GM23248 (cell line): Measurements from ENCODE around the gene RBBP5. TPM values are rescaled to one million over a fixed set of nuclear protein-coding genes. Genes with fewer than 3 reads are reported as not detected.

Experiments
- DNase-seq: peaks from one replicate; pipeline ENCODE4 v3.0.0-alpha.2; 2015
- H2AFZ ChIP-seq: fragments of 200-600 bp; sonication (generic); 2 replicates; pipeline ENCODE4 v1.6.1; 2016; ENCODE audit warnings: antibody characterized with exemption
- H3F3A ChIP-seq: fragments of 200-600 bp; sonication (generic); 2 replicates; pipeline ENCODE4 v1.6.1; 2016; ENCODE audit warnings: mild to moderate bottlenecking, antibody characterized with exemption, mixed run types; ENCODE audit not compliant: insufficient read depth
- H3K27ac ChIP-seq: fragments of 200-600 bp; sonication (generic); 2 replicates; pipeline ENCODE4 v1.5.1; 2016; ENCODE audit warnings: mild to moderate bottlenecking
- H3K27me3 ChIP-seq: fragments of 200-600 bp; sonication (generic); replicated peaks from 2 replicates; pipeline ENCODE4 v1.6.1; 2016; ENCODE audit warnings: mild to moderate bottlenecking; ENCODE audit not compliant: insufficient read depth
- H3K36me3 ChIP-seq: fragments of 200-600 bp; sonication (generic); 2 replicates; pipeline ENCODE4 v1.6.1; 2016; ENCODE audit warnings: low read depth, mild to moderate bottlenecking
- H3K4me1 ChIP-seq: fragments of 200-600 bp; sonication (generic); 2 replicates; pipeline ENCODE4 v1.6.1; 2016; ENCODE audit warnings: mild to moderate bottlenecking; ENCODE audit not compliant: insufficient read depth
- H3K4me2 ChIP-seq: fragments of 200-600 bp; sonication (generic); one replicate; pipeline ENCODE4 v1.6.1; 2016; ENCODE audit warnings: mild to moderate bottlenecking; ENCODE audit not compliant: unreplicated experiment
- H3K4me3 ChIP-seq: fragments of 200-600 bp; sonication (generic); 2 replicates; pipeline ENCODE4 v1.5.1; 2016; ENCODE audit warnings: mild to moderate bottlenecking
- H3K79me2 ChIP-seq: fragments of 200-600 bp; sonication (generic); 2 replicates; pipeline ENCODE4 v1.6.1; 2016; ENCODE audit warnings: mild to moderate bottlenecking; ENCODE audit not compliant: insufficient read depth
- H3K9ac ChIP-seq: fragments of 200-600 bp; sonication (generic); 2 replicates; pipeline ENCODE4 v1.6.1; 2016; ENCODE audit warnings: mild to moderate bottlenecking
- H3K9me2 ChIP-seq: fragments of 200-600 bp; sonication (generic); 2 replicates; pipeline ENCODE4 v1.6.1; 2016; ENCODE audit warnings: mixed run types, mild to moderate bottlenecking, moderate library complexity; ENCODE audit not compliant: insufficient read depth
- H3K9me3 ChIP-seq: fragments of 200-600 bp; sonication (generic); one replicate; pipeline ENCODE4 v1.6.1; 2017; ENCODE audit warnings: low read depth
- H4K20me1 ChIP-seq: fragments of 200-600 bp; sonication (generic); 2 replicates; pipeline ENCODE4 v1.6.0; 2016; ENCODE audit not compliant: insufficient read depth
- EZH2 ChIP-seq: fragments of 200-600 bp; sonication (generic); IDR thresholded peaks from 2 replicates; pipeline ENCODE4 v1.6.1; 2018; ENCODE audit warnings: antibody characterized with exemption, mild to moderate bottlenecking; ENCODE audit not compliant: insufficient read depth, poor library complexity, severe bottlenecking
- EZH2phosphoT487 ChIP-seq: fragments of 200-600 bp; sonication (generic); IDR thresholded peaks from 2 replicates; pipeline ENCODE4 v1.6.1; 2018; ENCODE audit warnings: antibody characterized with exemption, moderate library complexity, mild to moderate bottlenecking, low read depth; ENCODE audit not compliant: insufficient read depth
- WGBS, 2 experiments: methylation state at CpG; one replicate each; pipeline ENCODE4 v1.1.6; 2015 to 2017; ENCODE audit warnings: low lambda C conversion rate in 2 of 2, low coverage in 1 of 2; ENCODE audit errors: missing lambda C conversion rate in 2 of 2; 5-methylcytosine and 5-hydroxymethylcytosine counted together
- in situ Hi-C: fragments of 300-500 bp; cut with MboI; formaldehyde crosslinking; loops from 2 replicates; pipeline ENCODE4 v1.15.0; 2020
- polyA plus RNA-seq: library from polyadenylated mRNA; unstranded; fragments of >200 nt; fragmentation: Nextera tagmentation; extraction: Ambion mirVana; gene quantifications from 2 replicates; pipeline ENCODE4 v1.2.1, GENCODE V29; 2016
- total RNA-seq: library from RNA; depleted of rRNA; stranded (reverse); fragments of >200 nt; shearing (Covaris generic); gene quantifications from 2 replicates; pipeline ENCODE4 v1.2.3, GENCODE V29; 2014

The RBBP5 gene
- total and polyA plus RNA-seq, 2 experiments from 2014 or later: 13.6 to 14.3 TPM

DNA sequence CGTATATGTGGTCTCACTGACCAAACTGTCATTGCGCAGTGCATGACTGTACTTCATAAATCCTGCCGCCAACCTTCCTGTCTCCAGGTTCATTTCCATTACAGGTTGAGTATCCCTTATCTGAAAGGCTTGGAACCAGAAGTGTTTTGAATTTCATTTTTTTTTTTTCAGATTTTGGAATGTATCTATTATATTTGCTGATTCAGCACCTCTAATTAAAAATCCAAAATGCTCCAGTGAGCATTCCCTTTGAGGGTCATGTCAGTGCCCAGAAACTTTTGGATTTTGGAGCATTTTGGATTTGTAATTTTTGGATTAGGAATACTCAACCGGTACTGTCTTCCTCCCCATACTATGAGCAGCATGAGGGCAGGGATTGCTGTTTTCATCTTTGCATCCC is 30.7 kb upstream of the RBBP5 start:
- H3K9me3 ChIP-seq: no peaks in the 10 kb centered on the region
- in situ Hi-C loops: no loop called here
- no peak overlapping the region for H3K9ac ChIP-seq
- DNase-seq: no peak
- WGBS, 2 experiments: 86 to 88% methylated on average over 4 of the region's 4 CpGs
- H3K4me3 ChIP-seq: no peak overlapping the region
- H3K79me2 ChIP-seq: no peaks in the 10 kb centered on the region
- no peak overlapping the region for H2AFZ ChIP-seq
- no peaks in the 10 kb centered on the region for H3K27me3 ChIP-seq
- H3K4me2 ChIP-seq: no peak overlapping the region
- peaks cover 38% of the 10 kb centered on the region for H3K36me3 ChIP-seq
- no peak overlapping the region for H3K27ac ChIP-seq
- H4K20me1 ChIP-seq: no peaks in the 10 kb centered on the region
- peaks cover 4% of the 10 kb centered on the region for H3K4me1 ChIP-seq
- no peaks in the 10 kb centered on the region for H3K9me2 ChIP-seq
- peaks cover 12% of the 10 kb centered on the region for H3F3A ChIP-seq
- TF ChIP-seq EZH2phosphoT487 (no peak), EZH2 (no peak)

DNA sequence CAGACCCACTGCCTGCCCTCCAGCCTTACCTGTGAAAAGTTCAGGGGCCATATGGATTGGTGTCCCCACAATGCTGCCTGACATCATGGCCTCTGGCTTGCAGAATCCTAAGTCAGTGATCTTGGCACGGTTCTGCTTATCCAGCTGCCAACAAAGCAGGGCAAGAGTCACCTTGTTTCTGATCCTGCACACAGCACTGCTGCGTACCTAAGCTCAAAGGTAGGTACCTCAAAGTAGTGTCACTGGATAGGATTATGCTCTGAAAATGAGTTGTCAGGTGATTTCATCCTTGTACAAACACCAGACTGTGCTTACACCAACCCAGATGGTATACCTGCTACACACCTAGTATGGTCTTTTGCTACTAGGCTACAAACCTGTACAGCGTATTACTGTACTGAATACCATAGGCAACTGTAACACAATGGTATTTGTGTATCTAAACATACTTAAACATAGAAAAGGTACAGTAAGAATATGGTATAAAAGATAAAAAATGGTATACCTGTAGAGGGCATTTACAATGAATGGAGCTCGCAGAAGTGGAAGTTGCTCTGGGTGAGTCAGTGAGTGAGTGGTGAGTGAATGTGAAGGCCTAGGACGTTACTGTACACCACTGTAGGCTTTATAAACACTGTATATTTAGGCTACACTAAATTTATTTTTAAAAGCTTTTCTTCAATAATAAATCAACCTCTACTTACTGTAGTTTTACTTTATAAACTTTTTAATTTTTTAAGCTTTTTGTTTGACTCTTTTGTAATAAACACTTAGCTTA is 29.1 kb upstream of the RBBP5 start:
- no peaks in the 10 kb centered on the region for H3K27me3 ChIP-seq
- no peaks in the 10 kb centered on the region for H3K9me3 ChIP-seq
- no peaks in the 10 kb centered on the region for H3K79me2 ChIP-seq
- H4K20me1 ChIP-seq: no peaks in the 10 kb centered on the region
- peaks cover 28% of the 10 kb centered on the region for H3F3A ChIP-seq
- H3K36me3 ChIP-seq: peaks cover 23% of the 10 kb centered on the region
- DNase-seq: no peak
- no peak overlapping the region for H2AFZ ChIP-seq
- in situ Hi-C loops: no loop called here
- no peak overlapping the region for H3K9ac ChIP-seq
- H3K27ac ChIP-seq: no peak overlapping the region
- 83 to 90% methylated on average over 5 of the region's 5 CpGs for WGBS, 2 experiments
- no peaks in the 10 kb centered on the region for H3K9me2 ChIP-seq
- TF ChIP-seq EZH2phosphoT487: no peak
- no peak for TF ChIP-seq EZH2
- H3K4me2 ChIP-seq: no peak overlapping the region
- no peak overlapping the region for H3K4me3 ChIP-seq
- H3K4me1 ChIP-seq: peaks cover 21% of the 10 kb centered on the region

DNA sequence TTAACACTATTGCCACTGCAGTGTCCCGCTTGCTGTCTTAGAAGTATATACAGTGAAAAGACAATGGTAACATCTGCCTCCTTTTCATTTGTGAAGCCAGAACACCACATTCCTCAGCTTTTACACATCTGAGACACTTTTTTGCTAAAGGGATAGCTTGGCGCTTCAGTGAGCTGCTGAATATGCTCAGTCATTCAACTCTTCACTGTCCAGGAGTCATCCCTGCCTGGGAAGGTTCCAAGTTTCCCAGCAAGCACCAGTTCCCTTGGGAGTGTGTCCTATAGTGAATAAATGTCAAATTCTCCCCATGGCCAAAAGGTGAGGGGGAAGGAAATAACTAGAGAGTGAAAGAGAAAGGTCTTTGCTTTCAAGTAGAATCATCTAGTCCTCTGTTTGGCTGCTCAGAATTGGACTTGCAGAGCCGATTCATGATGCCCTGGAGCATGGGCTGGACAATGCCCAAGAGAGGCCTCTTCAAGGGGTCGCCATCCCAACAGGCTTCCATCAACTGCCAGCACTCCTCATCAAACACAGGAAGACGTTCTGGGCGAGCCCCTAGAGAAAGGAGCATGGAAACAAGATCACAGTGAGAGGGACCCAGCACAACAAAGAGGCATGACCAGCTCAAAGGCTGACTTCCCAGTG is 25.5 kb upstream of the RBBP5 start:
- peak; percentile 97 for DNase-seq
- peak overlapping the region; percentile 90 for H3K27ac ChIP-seq
- TF ChIP-seq EZH2phosphoT487: no peak
- no peak for TF ChIP-seq EZH2
- no peak overlapping the region for H2AFZ ChIP-seq
- peak overlapping the region; percentile 55 for H3K9ac ChIP-seq
- in situ Hi-C loops: no loop called here
- 53 to 67% methylated on average over 6 of the region's 6 CpGs for WGBS, 2 experiments
- H4K20me1 ChIP-seq: no peaks in the 10 kb centered on the region
- no peaks in the 10 kb centered on the region for H3K27me3 ChIP-seq
- peaks cover 48% of the 10 kb centered on the region for H3K4me1 ChIP-seq
- peaks cover 6% of the 10 kb centered on the region for H3K36me3 ChIP-seq
- peaks cover 62% of the 10 kb centered on the region for H3F3A ChIP-seq
- H3K9me3 ChIP-seq: no peaks in the 10 kb centered on the region
- H3K79me2 ChIP-seq: no peaks in the 10 kb centered on the region
- H3K4me2 ChIP-seq: peak overlapping the region; percentile 56
- 0 out of 2 replicates have a peak overlapping the region, but pooled peaks have one; percentile 7 for H3K4me3 ChIP-seq
- no peaks in the 10 kb centered on the region for H3K9me2 ChIP-seq

DNA sequence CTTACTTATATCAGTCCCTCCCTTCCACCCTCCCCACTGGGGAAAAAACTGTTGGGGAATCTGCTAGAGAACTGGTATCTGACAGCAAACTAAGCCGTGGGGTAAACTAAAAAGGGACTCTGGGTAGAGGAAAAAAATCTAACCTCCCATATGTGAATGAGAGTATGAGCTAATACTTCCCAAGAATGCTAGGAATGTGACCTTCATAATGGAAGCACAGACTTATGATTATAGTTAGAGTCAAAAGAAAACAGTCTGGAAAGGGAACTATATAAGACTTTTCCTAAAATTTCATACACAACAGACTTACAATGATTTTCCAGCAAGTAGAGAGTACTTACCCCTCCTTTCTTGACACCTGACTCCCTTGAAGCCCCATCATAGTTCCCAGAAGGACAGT is 23.0 kb upstream of the RBBP5 start:
- H3K4me3 ChIP-seq: peak overlapping the region; percentile 42

More for the DNA sequence above, 23.0 kb upstream of the RBBP5 start:
- H3K79me2 ChIP-seq: no peaks in the 10 kb centered on the region
- no peaks in the 10 kb centered on the region for H4K20me1 ChIP-seq
- H3F3A ChIP-seq: peaks cover 63% of the 10 kb centered on the region
- peaks cover 55% of the 10 kb centered on the region for H3K4me1 ChIP-seq
- H3K27ac ChIP-seq: peak overlapping the region; percentile 90
- peak; percentile 68 for DNase-seq
- WGBS, 2 experiments: 2 to 6% methylated on average over 1 of the region's 1 CpG
- H3K9me2 ChIP-seq: no peaks in the 10 kb centered on the region
- in situ Hi-C loops: no loop called here
- no peaks in the 10 kb centered on the region; the same call in 1 of the 2 replicates for H3K36me3 ChIP-seq
- no peaks in the 10 kb centered on the region for H3K9me3 ChIP-seq
- peak overlapping the region; percentile 41 for H3K9ac ChIP-seq
- H3K27me3 ChIP-seq: no peaks in the 10 kb centered on the region
- TF ChIP-seq EZH2phosphoT487 (no peak), EZH2 (no peak)
- H2AFZ ChIP-seq: no peak overlapping the region
- H3K4me2 ChIP-seq: peak overlapping the region; percentile 44
